DLD1 (cell line): ENCODE data around the gene PLXNB3.

ENCODE experiments used
- in situ Hi-C: cut with HindIII; loops from 2 replicates; pipeline ENCODE4 v1.10.0; 2017; ENCODE audit warnings: low sequenced_read_pairs

PLXNB3 gene

DNA sequence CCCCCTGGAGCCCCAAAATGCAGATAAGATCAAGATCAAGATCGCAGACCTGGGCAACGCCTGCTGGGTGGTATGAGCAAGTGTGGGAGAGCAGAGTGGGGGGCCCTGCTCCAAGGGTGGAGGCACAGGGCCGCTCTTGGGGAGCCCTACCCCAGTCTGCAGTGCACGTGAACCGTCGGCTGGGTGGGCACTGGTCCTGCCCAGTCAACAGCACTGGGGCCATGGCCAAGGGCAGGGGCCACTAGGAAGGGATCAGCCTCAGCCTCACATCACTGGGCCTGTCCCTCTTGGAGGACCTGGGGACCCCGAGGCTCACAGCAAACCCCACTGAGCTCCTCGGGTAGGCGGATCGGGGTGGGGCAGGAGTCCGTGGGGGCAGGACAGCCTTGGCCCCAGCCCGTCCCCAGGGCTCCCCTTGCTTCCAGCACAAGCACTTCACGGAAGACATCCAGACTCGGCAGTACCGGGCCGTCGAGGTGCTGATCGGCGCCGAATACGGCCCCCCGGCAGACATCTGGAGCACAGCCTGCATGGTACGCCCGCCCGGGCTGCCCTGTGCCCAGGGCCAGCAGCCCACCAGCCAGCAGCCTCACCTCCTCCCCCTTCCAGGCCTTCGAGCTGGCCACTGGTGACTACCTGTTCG is 20.4 kb downstream of the PLXNB3 start:
- in situ Hi-C loops: no loop called here

DNA sequence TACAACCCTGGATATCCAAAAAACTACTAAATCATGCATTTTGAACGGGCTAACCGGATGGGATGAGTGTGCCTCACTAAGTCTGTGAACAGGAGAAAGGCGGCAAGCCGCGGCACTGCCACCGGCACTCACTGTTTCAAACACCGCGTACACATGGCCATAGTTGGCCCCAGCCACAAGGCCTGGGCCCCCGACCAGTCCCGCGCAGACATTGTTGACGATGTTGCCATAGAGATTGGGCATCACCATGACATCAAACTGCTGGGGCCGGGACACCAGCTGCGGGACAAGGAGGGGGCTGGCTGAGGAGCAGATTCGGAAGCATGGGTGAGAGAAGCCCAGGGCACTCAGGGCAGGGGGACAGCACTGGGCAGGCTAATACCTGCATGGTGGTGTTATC is 22.6 kb downstream of the PLXNB3 start:
- in situ Hi-C loops: no loop called here

DNA sequence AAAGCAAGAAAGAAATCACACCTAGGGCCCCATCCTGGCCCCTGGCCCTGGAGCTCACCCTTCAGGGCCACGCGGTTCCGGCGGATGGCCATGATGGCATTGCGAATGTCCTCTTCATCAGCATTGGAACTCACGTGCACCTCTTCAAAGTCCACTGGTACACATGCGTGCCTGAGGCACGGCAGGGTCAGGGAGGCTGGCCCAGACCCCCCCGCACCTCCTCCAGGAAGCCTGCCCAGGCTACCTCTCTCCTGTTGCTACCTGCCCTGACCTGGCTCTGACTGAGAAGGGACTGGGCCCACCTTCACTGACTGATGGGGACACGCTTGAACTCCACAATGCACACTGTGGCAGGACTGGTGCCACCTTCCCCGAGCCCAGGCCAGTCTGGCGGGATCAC is 25.6 kb downstream of the PLXNB3 start:
- in situ Hi-C loops: no loop called here

DNA sequence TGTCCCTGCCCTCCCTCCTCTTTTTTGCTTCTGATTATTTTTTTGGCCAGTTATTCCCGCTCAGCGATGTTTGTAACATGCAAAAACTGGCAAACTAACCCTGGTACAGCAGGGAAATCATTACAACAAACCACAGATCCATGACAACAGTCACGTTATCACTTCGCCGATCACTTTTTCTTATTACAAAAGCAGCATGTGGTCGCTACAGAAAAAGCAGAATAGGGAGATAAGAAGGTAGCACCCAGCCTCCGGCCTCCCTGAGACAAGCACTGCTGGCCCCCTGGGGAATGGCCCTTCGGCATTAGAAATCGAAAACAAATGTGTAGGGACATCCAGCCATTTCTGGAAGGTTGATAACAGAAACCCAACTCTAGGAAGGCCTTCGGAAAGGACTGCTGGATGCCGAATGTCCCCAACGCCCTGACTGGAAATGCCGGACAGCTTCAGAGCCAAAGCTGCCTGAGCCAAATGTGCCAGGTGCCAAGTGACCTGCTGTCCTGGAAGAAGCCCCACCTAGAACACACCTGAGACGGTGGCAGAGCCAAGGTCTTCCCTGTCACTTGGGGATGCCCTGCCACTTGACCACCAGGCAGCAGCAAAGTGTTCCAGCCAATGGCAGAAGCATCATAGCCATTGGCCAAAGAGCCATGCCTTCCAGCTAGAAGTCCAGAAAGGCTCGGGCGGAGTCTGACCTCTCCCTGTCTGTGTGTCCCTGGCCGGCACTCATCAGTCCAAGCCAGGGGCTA is 27.2 kb downstream of the PLXNB3 start:
- in situ Hi-C loops: no loop called here

DNA sequence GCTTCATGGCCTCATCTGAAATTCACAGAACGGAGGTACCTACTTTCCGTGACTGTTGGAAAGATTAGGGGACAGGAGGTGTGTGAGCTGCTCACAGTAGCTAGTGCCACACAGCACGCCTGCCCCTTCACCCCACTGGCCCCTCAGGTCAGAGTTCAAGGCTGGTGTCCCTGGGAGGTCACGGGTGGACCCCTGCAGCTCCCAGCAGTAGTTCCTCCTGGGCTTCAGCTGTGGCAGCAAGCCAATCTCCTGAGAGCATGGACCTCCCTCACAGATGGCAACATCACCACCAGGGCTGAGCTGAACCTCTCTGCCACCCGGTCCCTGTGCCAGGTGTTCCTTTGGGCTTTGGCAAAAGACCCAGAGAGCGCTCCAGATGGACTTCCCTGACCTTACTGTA is 28.3 kb downstream of the PLXNB3 start:
- in situ Hi-C loops: no loop called here

DNA sequence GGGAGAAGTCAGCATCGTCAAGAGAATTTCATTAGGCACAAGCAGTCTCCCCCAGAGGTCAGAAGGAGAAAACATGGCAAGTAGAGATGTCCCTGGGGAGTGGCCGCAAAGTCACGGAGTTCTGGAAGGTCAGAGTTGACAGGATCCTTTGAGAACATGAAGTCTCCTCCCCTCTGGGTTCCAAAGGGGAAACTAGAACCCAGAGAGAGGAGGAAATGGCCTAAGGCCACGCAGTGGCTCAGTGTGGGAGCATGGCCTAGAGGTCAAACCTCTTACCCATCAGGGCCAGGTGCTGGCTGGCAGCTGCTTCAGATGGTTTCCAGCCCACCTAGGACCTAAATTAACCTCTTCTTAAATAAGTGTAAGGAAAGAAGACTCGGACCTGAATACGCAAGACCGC is 29.2 kb downstream of the PLXNB3 start:
- in situ Hi-C loops: no loop called here

DNA sequence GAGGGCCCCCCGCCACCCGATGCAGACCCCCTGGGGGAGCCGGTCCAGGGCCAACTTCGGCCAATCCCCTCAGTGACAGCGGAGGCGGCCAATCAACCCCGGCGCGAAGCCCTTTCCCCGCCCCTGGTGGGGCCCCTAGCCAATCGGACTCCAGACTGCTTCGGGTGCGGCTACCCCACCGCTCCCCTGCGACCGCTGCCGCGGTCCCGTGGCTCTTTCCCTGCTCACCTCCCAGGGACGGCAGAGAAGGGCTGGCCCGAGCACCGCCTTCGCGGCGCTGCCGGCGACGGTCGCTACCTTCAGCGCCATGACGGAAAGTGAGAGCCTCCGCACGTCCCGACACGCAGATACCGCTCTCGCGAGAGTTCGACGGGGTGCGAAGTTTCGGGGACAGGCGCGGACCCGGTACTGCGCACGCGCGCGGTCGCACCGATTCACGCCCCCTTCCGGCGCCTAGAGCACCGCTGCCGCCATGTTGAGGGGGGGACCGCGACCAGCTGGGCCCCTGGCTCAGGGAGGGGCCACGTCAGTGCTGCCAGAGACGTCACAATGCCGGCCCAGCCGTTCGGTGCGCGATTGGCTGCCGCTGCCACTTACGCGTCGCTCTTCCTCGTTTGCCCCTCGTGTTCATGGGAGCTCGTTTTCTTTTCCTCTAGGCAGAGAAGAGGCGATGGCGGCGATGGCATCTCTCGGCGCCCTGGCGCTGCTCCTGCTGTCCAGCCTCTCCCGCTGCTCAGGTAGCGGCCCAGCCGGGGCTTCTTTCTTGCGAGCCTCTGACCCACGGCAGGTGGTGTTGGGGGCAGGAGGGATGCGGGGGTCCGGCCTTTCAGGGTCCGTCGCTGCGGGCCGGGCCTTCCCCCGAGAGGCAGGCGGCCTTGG is 30.2 kb downstream of the PLXNB3 start, which contains the start of the genes IDH3G and SSR4:
Gene IDH3G (minus strand): TSS at position 358 of the 879 bp plus-strand sequence. CDS start 49 bp downstream, at position 309.
Gene SSR4 (plus strand): TSS at position 651 of the 879 bp plus-strand sequence. CDS start 20 bp downstream, at position 671.
- in situ Hi-C loops: no loop called here

DNA sequence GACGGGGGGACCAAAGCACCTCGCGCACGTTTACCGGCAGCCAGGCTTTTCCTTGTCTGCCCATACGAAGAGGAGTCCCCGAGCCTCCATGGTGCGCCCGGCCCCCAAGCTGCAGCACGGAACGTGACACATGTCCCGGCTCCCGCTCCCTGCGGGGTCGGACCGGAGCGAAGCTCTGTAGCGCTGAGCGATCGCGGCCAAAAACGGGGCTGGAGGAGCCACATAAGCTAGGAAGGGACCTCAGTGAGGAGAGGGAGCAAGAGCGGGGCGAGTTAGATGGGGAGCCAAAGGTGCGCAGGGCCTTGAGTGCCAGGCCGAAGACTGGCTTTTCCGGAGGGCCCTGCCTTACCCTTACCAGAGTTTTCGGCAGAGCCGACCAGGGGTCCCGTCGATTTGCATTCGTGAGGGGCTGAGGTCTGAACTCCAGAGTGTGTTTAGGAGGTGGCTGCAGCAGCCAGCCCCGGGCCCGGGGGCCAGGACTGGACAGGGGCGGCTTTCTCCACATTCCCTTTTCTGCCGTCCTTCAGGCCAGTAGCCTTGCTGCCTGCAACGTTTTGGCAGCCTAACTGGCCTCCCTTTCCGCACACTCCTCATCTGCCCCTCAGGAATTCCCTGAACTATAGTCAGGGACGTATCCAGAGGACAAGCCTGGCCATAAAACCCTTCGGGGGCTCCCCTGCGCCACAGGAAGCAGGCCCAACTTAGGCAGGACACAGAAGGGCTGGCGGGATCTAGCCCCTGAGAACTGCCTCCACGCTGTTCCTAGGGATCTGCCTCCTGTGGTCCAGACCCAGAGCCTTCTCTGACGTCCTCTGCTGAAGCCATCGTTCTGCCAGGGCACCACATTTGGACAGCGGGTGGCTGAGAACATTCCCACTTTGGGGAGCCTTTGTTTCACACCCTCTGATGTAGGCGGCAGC is 31.1 kb downstream of the PLXNB3 start:
- in situ Hi-C loops: no loop called here

DNA sequence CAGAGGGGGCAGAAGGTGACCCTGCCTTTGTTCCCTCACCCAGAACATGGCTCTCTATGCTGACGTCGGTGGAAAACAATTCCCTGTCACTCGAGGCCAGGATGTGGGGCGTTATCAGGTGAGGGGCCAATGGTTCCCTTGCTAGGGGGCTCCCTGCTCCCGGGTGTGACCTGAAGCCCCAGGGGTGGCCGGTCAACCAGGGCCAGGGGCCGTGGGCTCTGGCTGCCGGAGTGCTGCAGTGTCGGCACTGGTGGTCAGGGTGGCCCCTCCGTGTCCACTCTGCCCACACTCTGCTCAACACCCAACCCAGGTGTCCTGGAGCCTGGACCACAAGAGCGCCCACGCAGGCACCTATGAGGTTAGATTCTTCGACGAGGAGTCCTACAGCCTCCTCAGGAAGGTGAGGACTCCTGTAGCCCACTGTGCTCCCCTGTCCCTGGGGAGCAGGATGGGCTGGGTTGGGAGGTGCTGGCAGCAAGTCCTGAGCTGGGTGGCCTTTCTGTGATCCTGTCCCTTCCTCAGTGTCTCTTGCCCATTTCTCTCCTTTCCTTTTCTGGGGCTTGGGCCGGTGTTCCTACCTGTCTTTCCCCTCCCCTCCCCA is 33.5 kb downstream of the PLXNB3 start:
- in situ Hi-C loops: no loop called here

DNA sequence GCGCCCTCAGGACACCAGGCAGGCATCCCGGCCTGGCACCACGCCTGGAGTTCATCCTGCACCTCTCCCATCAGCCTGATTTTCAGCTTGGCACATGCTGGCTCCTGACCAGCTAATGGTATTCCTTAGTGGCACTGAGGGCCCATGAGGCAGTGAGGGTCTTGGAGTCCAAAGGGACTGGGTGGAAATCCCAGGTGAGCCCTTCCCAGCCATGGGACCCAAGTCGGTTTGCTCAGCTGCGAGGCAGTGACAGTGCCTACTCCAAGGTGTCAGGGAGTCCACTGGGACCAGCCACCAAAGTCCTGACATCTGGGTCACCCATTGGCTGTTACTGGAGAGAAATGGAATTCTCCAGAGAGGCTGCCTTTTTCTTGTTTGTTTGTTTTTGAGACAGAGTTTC is 35.3 kb downstream of the PLXNB3 start:
- in situ Hi-C loops: no loop called here

DNA sequence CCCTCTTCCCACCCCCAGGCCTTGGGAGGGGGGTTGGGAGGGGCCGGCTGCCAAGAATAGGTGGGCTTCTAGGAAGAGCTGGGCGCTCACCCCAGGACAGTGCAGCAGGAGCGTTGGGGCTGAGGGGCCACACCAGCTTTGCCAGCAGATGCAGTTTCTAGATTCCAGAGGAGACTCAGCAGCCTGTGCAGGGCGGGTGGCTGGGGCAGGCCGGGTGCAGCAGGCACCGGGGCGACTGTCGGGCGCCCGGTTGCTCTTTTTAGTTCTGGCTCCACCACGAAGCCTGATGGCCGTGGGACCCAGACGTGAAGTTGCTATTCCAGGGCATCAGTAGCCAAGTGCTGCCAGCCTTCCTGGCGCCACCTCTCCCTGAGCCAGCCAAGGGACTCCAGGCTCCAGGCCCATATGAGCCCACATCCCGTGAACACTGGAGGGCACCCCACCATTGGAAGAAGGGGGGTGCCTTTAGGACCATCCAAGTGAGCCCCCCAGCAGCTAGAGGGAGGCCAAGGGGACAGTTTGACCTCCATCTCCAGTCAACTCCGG is 36.2 kb downstream of the PLXNB3 start:
- in situ Hi-C loops: no loop called here

DNA sequence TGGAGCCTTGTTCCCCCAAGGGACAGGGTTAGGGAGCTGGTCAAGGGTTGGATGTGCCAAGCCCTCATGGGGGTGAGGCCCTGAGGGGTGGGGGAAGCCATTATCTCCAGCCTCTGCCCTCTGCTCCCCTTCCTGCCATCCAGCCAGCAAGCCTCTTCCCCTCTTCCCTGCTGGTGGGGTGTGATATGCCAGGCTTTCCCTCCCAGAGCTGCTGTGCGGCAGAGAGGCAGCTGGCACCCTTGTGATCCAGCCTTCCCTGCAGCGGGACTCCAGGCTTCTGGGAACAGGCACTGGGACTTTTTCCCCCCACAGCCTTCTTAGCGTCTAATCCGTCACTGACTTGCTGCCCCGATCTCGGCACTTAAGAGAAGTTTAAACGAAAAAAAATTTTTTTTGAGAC is 36.7 kb downstream of the PLXNB3 start:
- in situ Hi-C loops: no loop called here

DNA sequence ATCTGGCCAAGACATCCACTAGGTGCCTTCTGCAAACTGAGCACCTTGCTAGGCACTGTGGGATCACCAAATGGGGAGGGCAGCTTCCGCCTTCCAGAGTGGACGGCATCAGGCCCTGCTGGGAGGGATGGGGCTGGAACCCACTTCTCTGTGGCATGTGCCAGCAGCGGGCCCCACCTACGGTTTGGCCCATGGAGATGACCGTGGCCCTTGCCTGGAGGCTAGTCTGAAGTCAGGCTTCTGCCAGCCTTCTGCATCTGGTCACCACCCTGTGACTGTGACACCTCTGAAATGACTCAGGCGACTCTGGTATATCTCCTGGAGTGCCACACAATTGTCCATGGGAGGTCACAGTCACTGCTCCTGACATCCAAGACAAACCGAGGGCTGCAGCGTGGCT is 37.6 kb downstream of the PLXNB3 start:
- in situ Hi-C loops: no loop called here

DNA sequence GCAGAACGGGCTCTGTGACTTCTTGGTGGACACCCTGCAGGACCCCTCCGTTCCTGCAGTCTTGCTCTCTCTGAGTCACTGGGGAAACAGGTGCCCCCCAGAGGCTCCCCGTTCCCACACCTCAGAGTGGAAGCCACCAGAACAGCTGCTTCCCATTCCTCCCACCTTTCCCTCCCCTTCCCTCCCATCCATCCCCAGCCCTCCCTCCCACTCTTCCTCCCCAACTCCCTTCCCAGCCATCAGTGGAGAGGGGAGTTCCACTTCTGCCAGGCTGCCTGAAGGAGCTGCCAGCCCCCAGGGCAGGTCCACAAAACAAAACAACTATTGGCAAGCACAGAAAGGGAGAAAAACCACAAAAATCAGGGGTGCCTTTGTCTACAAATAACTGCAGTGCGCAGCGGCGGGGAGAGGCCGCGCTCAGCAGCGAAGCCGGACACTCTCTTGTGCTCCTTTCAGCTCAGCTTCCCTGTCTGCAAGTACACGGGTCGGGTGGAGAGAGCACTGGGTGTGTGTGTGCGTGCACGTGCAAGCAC is 38.5 kb downstream of the PLXNB3 start:
- in situ Hi-C loops: no loop called here

DNA sequence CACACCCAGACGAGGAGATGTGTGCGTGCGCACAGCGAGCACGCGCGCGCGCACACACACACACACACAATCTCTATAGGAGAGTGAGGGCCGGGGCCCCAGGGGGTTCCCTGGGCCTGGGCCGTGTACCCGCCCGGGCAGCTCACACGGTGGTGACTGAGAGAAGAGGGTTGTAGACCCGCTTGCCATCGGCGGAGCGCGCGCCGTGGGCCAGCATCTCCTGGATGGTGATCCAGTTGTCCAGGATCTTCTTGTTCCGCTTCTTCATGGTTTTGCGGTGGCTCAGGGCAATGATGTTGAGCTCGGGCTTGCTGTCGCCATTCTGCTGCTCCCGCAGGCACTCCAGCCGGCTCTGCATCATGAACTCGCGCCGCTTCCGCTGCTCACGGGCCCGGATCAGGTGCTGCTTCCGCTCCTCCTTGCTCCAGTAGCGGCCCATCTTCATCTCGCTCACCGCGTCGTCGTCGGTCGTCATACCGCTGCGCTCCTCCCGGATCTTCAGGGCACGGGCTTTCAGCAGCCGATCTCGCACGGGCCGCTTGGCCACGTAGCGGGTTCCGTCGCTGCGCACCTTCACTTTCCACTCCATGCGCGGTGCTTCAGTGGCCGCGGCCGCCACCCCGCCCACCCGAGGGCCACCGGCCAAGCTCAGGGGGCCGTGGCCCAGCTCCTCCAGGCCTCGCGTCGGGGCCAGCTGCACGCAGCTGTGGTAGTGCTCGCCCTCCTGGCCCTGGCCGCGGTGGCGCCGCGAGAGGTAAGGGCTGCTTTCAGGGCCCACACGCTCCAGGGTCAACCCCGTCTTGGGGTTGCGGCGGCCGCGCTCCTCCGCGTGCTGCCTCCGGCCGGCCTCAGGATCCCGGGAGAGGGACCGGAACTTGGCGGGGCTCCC is 39.4 kb downstream of the PLXNB3 start:
- in situ Hi-C loops: no loop called here

DNA sequence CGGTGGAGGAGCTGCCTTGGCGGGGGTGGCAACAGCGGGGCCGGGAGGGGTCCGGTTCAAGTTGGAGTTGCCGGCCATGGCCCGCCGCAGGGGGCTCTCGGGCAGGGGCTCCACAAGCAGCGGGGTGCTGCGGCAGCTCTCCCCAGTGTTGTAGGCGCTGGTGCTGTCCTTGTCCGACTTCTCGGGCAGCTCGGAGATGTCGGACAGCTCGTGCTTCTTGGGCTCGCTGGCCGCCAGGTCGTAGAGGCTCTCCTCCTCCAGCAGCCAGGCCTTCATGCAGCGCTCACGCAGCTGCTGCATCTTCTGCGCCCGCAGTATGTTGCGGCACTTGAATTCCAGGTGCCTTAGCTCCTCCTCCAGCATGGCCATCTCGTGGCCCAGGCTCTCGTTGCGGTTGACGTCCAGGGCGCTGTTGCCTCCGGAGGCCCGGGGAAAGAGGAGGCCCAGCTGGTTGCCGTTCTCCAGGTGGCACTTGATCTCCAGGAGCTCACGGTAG is 40.1 kb downstream of the PLXNB3 start:
- in situ Hi-C loops: no loop called here

DNA sequence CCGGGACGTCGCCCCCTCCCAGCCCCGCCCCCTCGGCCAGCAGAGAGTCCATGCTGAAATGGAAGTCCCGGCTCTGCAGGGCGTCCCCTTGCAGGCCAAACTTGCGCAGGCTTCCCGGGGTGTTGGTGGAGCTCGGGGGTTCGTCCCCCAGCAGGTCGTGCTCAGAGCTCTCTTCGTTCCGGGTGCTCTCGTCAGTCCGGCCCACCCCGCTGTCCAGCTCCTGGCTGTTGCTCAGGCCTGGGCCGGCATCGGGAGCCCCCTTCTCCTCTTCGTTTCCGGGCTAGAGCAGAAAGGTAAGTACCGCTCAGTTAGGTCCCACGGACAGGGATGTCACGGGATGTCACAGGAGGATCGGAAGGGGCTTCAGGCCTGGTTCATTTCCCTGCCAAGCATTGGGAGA is 40.6 kb downstream of the PLXNB3 start:
- in situ Hi-C loops: no loop called here

DNA sequence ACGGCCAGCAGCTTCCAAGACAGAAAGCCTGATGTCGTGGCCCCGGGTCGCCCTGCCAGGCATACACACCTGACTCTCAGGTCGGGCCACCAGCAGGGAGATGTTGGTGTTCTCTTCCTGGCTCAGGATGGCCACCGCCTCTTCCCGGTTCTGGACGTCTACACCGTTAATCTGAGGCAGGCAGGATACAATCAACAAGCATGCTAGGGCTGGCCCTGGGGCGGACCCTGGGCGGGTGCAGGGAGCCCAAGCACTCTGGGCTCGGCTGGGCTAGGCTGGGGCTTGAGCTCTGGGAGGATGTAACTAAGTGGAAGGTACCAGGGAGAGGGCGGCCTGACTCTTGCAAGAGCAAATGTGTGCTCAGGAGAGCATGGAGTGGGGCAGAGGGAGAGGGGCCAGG is 41.4 kb downstream of the PLXNB3 start:
- in situ Hi-C loops: no loop called here
